Kidney (tissue), 14 donors: Measurements from ENCODE around the gene C11orf21. TPM values are rescaled to one million over a fixed set of nuclear protein-coding genes. Genes with fewer than 3 reads are reported as not detected.

ENCODE experiments used
- DNase-seq, 5 donors: peaks; one replicate each; pipeline ENCODE4 v3.0.0-alpha.2; 2013 to 2020
- FAIRE-seq: peaks from 2 replicates; lab custom pipeline; 2012; peaks lifted over from hg19 to GRCh38; lab: Jason Lieb, UNC
- H3K27ac ChIP-seq, 2 donors: one replicate each; pipeline ENCODE4 v1.7.0; 2013; ENCODE audit warnings: low read depth in 2 of 2, low read length in 2 of 2, inconsistent platforms in 1 of 2
- H3K27me3 ChIP-seq: one replicate; pipeline ENCODE4 v1.7.1; 2013; ENCODE audit warnings: low read length, inconsistent platforms; ENCODE audit not compliant: control insufficient read depth, insufficient read depth
- H3K36me3 ChIP-seq, 3 donors: one replicate each; pipeline versions ENCODE4 v1.7.0 to v1.7.1; 2013; ENCODE audit warnings: low read length in 3 of 3, control low read depth in 1 of 3, inconsistent platforms in 1 of 3; ENCODE audit not compliant: insufficient read depth in 3 of 3, control insufficient read depth in 2 of 3
- H3K4me1 ChIP-seq, 3 donors: one replicate each; pipeline versions ENCODE4 v1.7.0 to v1.7.1; 2013; ENCODE audit warnings: low read length in 3 of 3, inconsistent platforms in 1 of 3, low read depth in 1 of 3; ENCODE audit not compliant: control insufficient read depth in 2 of 3, insufficient read depth in 2 of 3
- H3K4me3 ChIP-seq, 3 donors: one replicate each; pipeline versions ENCODE4 v1.7.0 to v1.8.1; 2013; ENCODE audit warnings: low read length in 3 of 3, control low read depth in 1 of 3, inconsistent platforms in 1 of 3
- H3K9ac ChIP-seq, 3 donors: one replicate each; pipeline versions ENCODE4 v1.7.0 to v1.7.1; 2013; ENCODE audit warnings: low read length in 3 of 3, control low read depth in 1 of 3, inconsistent platforms in 1 of 3
- H3K9me3 ChIP-seq, 3 donors: one replicate each; pipeline versions ENCODE4 v1.7.0 to v1.7.1; 2013; ENCODE audit warnings: low read length in 3 of 3, control low read depth in 1 of 3, inconsistent platforms in 1 of 3; ENCODE audit not compliant: control insufficient read depth in 2 of 3, insufficient read depth in 1 of 3
- CTCF ChIP-seq: IDR thresholded peaks from 3 replicates; pipeline ENCODE4 v1.5.1; 2012; ENCODE audit warnings: mild to moderate bottlenecking, moderate library complexity, borderline replicate concordance; ENCODE audit not compliant: insufficient read depth; ENCODE audit errors: extremely low read depth
- intact Hi-C: fragments of 100-400 bp; cut with DNase I; formaldehyde crosslinking; loops from one replicate; pipeline ENCODE4 v1.11.1; 2022
- polyA plus RNA-seq: library from polyadenylated mRNA; stranded (reverse); fragments of 350-450 nt; fragmentation: Illumina TruSeq; extraction: RNeasy Lipid Tissue Mini Kit (QIAGEN cat#74804); gene quantifications from one replicate; pipeline ENCODE4 v1.2.3, GENCODE V29; 2014; ENCODE audit warnings: low read depth, low replicate concordance; ENCODE audit not compliant: insufficient read depth
- total RNA-seq: library from RNA; stranded (reverse); fragmentation: NEBNext Ultra II Directional; extraction: Animal tissue kit (Norgen Biotek cat#: 25700); gene quantifications from one replicate; pipeline ENCODE4 v1.2.1, GENCODE V29; 2021
- donor health status: control.
- donor health status: control.
- donor health status: control.
- donor health status: control.
- donor health status: control.
- donor health status: DM: yes; HTN: yes; CAD: no.
- donor health status: Normal renal cell carcinoma (clear cell type).

Gene C11orf21
- total and polyA plus RNA-seq, 2 donors from 2014 or later = 0.17 to 4.9 TPM

- FAIRE-seq (no peak), DNase-seq (peak in 2 of 5 donors; percentile 49 to 78)
- no peaks in the 10 kb centered on the region for H3K36me3 ChIP-seq
- no peak overlapping the region for H3K27ac ChIP-seq
- no peak overlapping the region for H3K9ac ChIP-seq
- intact Hi-C loops = no loop called here
- H3K27me3 ChIP-seq = no peaks in the 10 kb centered on the region
- no peaks in the 10 kb centered on the region for H3K9me3 ChIP-seq
- peaks cover 0 to 5% (median 3%) of the 10 kb centered on the region in 3 donors for H3K4me1 ChIP-seq
- TF ChIP-seq CTCF = no peak
- H3K4me3 ChIP-seq = no peak overlapping the region
Measured at GRCh38 chr11:2316169-2316962, 14.6 kb upstream of the C11orf21 start.

- H3K4me1 ChIP-seq = peaks cover 0 to 5% (median 3%) of the 10 kb centered on the region in 3 donors
- H3K9me3 ChIP-seq = no peaks in the 10 kb centered on the region
- H3K36me3 ChIP-seq = no peaks in the 10 kb centered on the region
- FAIRE-seq (no peak), DNase-seq (peak in 1 of 5 donors; percentile 46)
- peak overlapping the region; percentile 22 to 60 for H3K27ac ChIP-seq
- H3K4me3 ChIP-seq = no peak overlapping the region
- no peak for TF ChIP-seq CTCF
- intact Hi-C loops = no loop called here
- H3K9ac ChIP-seq = no peak overlapping the region
- H3K27me3 ChIP-seq = no peaks in the 10 kb centered on the region
Measured at GRCh38 chr11:2315395-2316168, 13.9 kb upstream of the C11orf21 start.

- intact Hi-C loops = no loop called here
- H3K27ac ChIP-seq = peak overlapping the region; percentile 73 to 80
- no peak for TF ChIP-seq CTCF
- no peak for FAIRE-seq
- no peaks in the 10 kb centered on the region for H3K36me3 ChIP-seq
- DNase-seq = peak; percentile 84 to 96 (median 90)
- H3K4me1 ChIP-seq = peaks cover 0 to 5% (median 3%) of the 10 kb centered on the region in 3 donors
- H3K4me3 ChIP-seq = no peak overlapping the region
- H3K9me3 ChIP-seq = no peaks in the 10 kb centered on the region
- no peak overlapping the region for H3K9ac ChIP-seq
- H3K27me3 ChIP-seq = no peaks in the 10 kb centered on the region
Measured at GRCh38 chr11:2314525-2315394, 13.0 kb upstream of the C11orf21 start.
